Measurements from ENCODE around the gene XYLT1. TPM values are rescaled to one million over a fixed set of nuclear protein-coding genes. Genes with fewer than 3 reads are reported as not detected.

The XYLT1 gene
- total and polyA plus RNA-seq, 4 experiments from 2014 or later = 1.4 to 48.5 (median 24.5) TPM

DNA sequence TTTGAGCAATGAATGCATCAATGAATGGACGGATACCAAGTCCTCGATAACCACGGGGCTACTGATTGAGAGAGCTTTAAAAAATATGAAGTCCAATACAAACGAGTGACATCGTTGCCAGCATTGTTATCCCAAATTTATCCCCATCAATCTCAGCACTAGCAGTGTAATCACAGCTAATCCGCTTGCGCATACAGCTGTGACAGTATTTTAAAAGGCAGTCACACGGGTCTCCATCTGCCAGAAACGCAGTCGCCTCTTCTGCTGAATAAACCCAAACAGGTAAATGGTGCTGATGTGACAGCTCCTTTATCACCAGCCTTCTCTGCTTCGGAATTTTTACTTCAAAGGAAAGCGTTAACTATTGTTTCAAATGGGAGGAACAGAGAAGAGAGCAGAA is 311.1 kb downstream of the XYLT1 start:
- Histone ChIP-seq H3K27me3 (ENCODE audit: insufficient read depth, low read length) (no peaks in the 10 kb centered on the region), H3K27ac (ENCODE audit: low read depth, low read length) (no peak overlapping the region), H3K4me3 (ENCODE audit: low read length in 2 of 2) (no peak overlapping the region), H3K9me3 (ENCODE audit: control insufficient read depth in 1 of 2, low read length in 2 of 2) (no peaks in the 10 kb centered on the region), H3K4me1 (ENCODE audit: insufficient read depth, low read length) (no peaks in the 10 kb centered on the region), H3K36me3 (ENCODE audit: insufficient read depth, low read length) (no peaks in the 10 kb centered on the region)
- no peak for DNase-seq
- Mint-ChIP-seq H3K27me3 (no peaks in the 10 kb centered on the region), H3K4me3 (no peak overlapping the region), H3K36me3 (peaks cover 40 to 51% of the 10 kb centered on the region in 2 donors), H3K9me3 (no peaks in the 10 kb centered on the region), H3K27ac (no peak overlapping the region), H3K4me1 (peaks cover 0 to 6% (median 2%) of the 10 kb centered on the region in 4 donors)
- ChIA-PET POLR2A (ENCODE audit: partially characterized antibody) (no interaction called here), CTCF (ENCODE audit: partially characterized antibody) (interaction anchor here (1.0 to 1.6 kb wide), 2 partner anchors 11 to 420 kb away, joined by 3 to 6 read pairs; no protein-coding TSS in a partner anchor)
- intact Hi-C loops (cut with micrococcal nuclease) = no loop called here

DNA sequence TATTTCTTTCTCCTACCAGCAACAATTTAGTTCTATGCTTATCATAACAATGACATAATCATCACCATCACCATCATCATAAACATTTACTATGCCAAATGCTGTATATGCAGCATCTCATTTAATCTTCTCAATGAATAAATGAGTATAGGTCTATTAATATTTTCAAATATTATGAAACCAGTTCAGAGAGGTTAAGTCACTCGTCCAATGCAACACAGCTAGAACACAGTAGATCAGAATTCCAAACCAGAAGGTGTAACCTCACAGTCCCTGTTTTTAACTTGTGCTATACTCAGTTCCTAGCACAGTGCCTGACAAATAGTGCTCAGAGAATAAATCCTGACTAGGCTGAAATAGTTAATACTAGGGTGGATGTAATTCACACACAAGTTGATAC is 314.8 kb downstream of the XYLT1 start:
- CTCF ChIA-PET (ENCODE audit: partially characterized antibody) = no interaction called here

DNA sequence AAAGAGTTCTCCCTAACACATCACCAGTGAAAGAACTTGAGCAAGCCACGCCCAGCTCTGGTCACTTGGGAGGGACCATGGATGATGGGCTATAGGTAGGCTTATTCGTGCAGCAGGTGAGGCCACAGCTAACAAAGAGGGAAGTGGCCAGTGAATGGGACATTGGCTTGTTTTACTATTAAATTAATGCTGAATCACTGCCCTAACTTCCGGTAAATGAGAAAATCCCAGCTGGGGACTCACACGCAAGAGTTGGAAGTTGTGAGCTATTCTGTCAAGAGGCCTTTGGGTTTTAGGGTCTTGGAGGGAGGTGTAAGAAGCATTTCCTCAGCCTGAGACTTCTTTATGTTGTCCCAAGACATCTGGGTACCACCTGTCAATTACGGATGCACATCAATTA is 315.3 kb downstream of the XYLT1 start:
- CTCF ChIA-PET (ENCODE audit: partially characterized antibody) = no interaction called here
- intact Hi-C loops (cut with micrococcal nuclease) = no loop called here
- no peaks in the 10 kb centered on the region for H3K9me3 Mint-ChIP-seq

More for the DNA sequence above, 314.8 kb downstream of the XYLT1 start:
- Mint-ChIP-seq H3K9me3 (no peaks in the 10 kb centered on the region), H3K27ac (no peak overlapping the region), H3K36me3 (peaks cover 36 to 41% of the 10 kb centered on the region in 2 donors), H3K27me3 (no peaks in the 10 kb centered on the region), H3K4me1 (peaks cover 0 to 5% (median 2%) of the 10 kb centered on the region in 4 donors), H3K4me3 (no peak overlapping the region)
- Histone ChIP-seq H3K36me3 (ENCODE audit: insufficient read depth, low read length) (no peaks in the 10 kb centered on the region), H3K4me1 (ENCODE audit: insufficient read depth, low read length) (no peaks in the 10 kb centered on the region), H3K27ac (ENCODE audit: low read depth, low read length) (no peak overlapping the region), H3K4me3 (ENCODE audit: low read length in 2 of 2) (no peak overlapping the region), H3K27me3 (ENCODE audit: insufficient read depth, low read length) (no peaks in the 10 kb centered on the region), H3K9me3 (ENCODE audit: control insufficient read depth in 1 of 2, low read length in 2 of 2) (no peaks in the 10 kb centered on the region)
- no peak for DNase-seq
- intact Hi-C loops (cut with micrococcal nuclease) = no loop called here
- POLR2A ChIA-PET (ENCODE audit: partially characterized antibody) = no interaction called here

DNA sequence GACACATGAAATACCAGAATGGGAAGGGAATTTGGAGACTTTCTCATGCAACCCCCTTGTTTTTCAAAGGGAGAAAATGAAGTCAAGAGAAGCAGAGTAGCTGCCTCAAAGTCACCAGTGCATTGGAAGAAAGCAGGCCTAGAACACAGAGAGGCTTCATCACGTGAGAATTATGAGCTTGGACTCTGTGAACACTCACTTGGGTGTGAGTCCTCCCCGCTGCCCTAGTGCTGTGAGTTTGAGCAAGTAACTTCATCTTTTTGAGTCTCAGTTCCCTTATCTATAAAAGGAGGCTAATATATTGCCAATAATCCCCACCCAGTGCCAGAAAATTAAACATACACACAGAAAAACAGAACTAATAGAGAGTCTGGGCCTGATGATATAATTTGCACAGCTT is 315.8 kb downstream of the XYLT1 start:
- Histone ChIP-seq H3K4me3 (ENCODE audit: low read length in 2 of 2) (no peak overlapping the region), H3K27ac (ENCODE audit: low read depth, low read length) (no peak overlapping the region), H3K9me3 (ENCODE audit: control insufficient read depth in 1 of 2, low read length in 2 of 2) (no peaks in the 10 kb centered on the region), H3K27me3 (ENCODE audit: insufficient read depth, low read length) (no peaks in the 10 kb centered on the region), H3K4me1 (ENCODE audit: insufficient read depth, low read length) (no peaks in the 10 kb centered on the region), H3K36me3 (ENCODE audit: insufficient read depth, low read length) (no peaks in the 10 kb centered on the region)
- H3K27ac Mint-ChIP-seq = no peak overlapping the region
- intact Hi-C loops (cut with micrococcal nuclease) = no loop called here
- DNase-seq = no peak
- no peaks in the 10 kb centered on the region for H3K27me3 Mint-ChIP-seq
- POLR2A ChIA-PET (ENCODE audit: partially characterized antibody) = no interaction called here
- H3K4me3 Mint-ChIP-seq = no peak overlapping the region
- peaks cover 35 to 41% of the 10 kb centered on the region in 2 donors for H3K36me3 Mint-ChIP-seq
- no peaks in the 10 kb centered on the region for H3K9me3 Mint-ChIP-seq
- H3K4me1 Mint-ChIP-seq = peaks cover 0 to 5% (median 1%) of the 10 kb centered on the region in 4 donors
- CTCF ChIA-PET (ENCODE audit: partially characterized antibody) = no interaction called here

More for the DNA sequence above, 315.3 kb downstream of the XYLT1 start:
- Mint-ChIP-seq H3K4me3 (no peak overlapping the region), H3K27ac (no peak overlapping the region), H3K4me1 (peaks cover 0 to 5% (median 2%) of the 10 kb centered on the region in 4 donors), H3K27me3 (no peaks in the 10 kb centered on the region), H3K36me3 (peaks cover 37 to 45% of the 10 kb centered on the region in 2 donors)
- no peak for DNase-seq
- no peak overlapping the region for H3K27ac ChIP-seq (ENCODE audit: low read depth, low read length)
- no peak overlapping the region for H3K4me3 ChIP-seq (ENCODE audit: low read length in 2 of 2)
- H3K36me3 ChIP-seq (ENCODE audit: insufficient read depth, low read length) = no peaks in the 10 kb centered on the region
- H3K27me3 ChIP-seq (ENCODE audit: insufficient read depth, low read length) = no peaks in the 10 kb centered on the region
- H3K9me3 ChIP-seq (ENCODE audit: control insufficient read depth in 1 of 2, low read length in 2 of 2) = no peaks in the 10 kb centered on the region
- POLR2A ChIA-PET (ENCODE audit: partially characterized antibody) = no interaction called here
- H3K4me1 ChIP-seq (ENCODE audit: insufficient read depth, low read length) = no peaks in the 10 kb centered on the region

DNA sequence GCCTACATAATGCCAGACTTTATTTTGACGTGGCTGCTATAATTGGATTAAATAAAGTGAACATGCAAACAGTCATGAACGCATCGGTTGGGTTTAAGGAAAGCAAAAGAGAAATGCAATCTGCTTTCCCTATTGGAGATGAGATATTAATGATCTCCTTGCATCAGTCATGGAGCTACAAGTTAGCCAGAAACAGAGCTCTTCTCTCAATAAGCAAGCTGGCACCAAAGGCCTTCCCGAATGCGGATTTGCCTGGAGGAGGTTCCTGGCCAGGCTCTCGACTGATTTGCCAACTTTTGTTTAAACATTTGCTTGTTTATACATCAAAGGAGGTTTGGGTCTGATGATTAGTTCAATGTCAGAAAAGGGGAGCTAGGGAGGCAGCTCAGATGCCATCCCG is 318.4 kb downstream of the XYLT1 start:
- H3K9me3 Mint-ChIP-seq = no peaks in the 10 kb centered on the region
- ChIA-PET POLR2A (ENCODE audit: partially characterized antibody) (no interaction called here), CTCF (ENCODE audit: partially characterized antibody) (no interaction called here)
- peaks cover 18 to 25% of the 10 kb centered on the region in 2 donors for H3K36me3 Mint-ChIP-seq
- Histone ChIP-seq H3K4me3 (ENCODE audit: low read length in 2 of 2) (no peak overlapping the region), H3K4me1 (ENCODE audit: insufficient read depth, low read length) (no peaks in the 10 kb centered on the region), H3K27ac (ENCODE audit: low read depth, low read length) (no peak overlapping the region), H3K27me3 (ENCODE audit: insufficient read depth, low read length) (no peaks in the 10 kb centered on the region), H3K9me3 (ENCODE audit: control insufficient read depth in 1 of 2, low read length in 2 of 2) (no peaks in the 10 kb centered on the region), H3K36me3 (ENCODE audit: insufficient read depth, low read length) (no peaks in the 10 kb centered on the region)
- no peaks in the 10 kb centered on the region for H3K27me3 Mint-ChIP-seq
- intact Hi-C loops (cut with micrococcal nuclease) = no loop called here
- H3K27ac Mint-ChIP-seq = no peak overlapping the region
- peaks cover 0 to 2% (median 0%) of the 10 kb centered on the region in 4 donors for H3K4me1 Mint-ChIP-seq
- DNase-seq = no peak
- H3K4me3 Mint-ChIP-seq = no peak overlapping the region

DNA sequence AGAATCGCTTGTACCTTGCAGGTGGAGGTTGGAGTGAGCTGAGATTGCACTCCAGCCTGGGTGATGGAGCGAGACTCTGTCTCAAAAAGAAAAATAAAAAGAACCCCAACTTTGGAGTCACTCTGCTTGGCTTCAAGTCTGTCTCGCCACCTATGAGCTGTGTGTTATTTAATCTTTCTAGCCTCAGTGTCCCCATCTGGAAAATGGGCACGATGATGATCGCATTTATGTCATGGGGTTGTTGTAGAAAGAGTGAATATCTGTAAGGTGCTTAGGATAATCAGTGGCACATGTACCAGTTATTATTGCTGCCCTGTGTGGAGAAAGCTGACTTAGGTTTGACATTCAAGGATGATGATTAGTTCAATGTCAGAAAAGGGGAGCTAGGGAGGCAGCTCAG is 319.4 kb downstream of the XYLT1 start:
- CTCF ChIA-PET (ENCODE audit: partially characterized antibody) = no interaction called here
- no peak overlapping the region for H3K4me3 Mint-ChIP-seq

DNA sequence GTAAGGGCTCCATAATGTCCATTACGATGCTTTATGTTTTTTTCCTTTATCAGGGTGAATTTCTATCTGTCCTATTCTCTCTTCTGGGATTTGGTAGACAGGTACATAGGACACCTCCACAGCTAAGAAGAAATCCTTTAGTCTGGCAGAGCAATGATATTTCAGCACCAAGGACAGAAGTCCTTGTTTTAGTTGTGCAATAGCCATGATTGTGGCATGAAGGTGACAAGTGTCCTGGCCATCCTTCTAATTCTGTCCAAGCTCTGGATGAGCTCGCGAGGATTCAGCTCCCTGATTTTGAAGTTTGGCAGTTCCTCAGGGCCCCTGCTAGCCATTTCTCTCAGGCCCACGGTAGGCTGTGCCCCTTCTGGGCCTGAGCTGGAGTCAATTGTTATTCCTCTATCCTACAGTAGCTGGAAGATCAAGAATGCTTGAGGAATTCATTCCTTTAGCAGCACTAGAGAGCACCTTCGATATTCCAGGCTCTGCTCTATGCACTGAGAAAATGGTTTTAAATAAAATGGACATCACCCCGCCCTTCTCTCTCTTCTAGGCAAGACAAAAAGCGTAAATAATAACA is 320.8 kb downstream of the XYLT1 start:
- POLR2A ChIA-PET (ENCODE audit: partially characterized antibody) = no interaction called here

More for the DNA sequence above, 319.4 kb downstream of the XYLT1 start:
- no peaks in the 10 kb centered on the region for H3K9me3 ChIP-seq (ENCODE audit: control insufficient read depth in 1 of 2, low read length in 2 of 2)
- Mint-ChIP-seq H3K27ac (no peak overlapping the region), H3K27me3 (no peaks in the 10 kb centered on the region), H3K9me3 (no peaks in the 10 kb centered on the region), H3K4me1 (peaks cover 0 to 4% (median 3%) of the 10 kb centered on the region in 4 donors), H3K36me3 (peaks cover 15 to 20% of the 10 kb centered on the region in 2 donors)
- no peaks in the 10 kb centered on the region for H3K4me1 ChIP-seq (ENCODE audit: insufficient read depth, low read length)
- no peaks in the 10 kb centered on the region for H3K36me3 ChIP-seq (ENCODE audit: insufficient read depth, low read length)
- intact Hi-C loops (cut with micrococcal nuclease) = no loop called here
- H3K27me3 ChIP-seq (ENCODE audit: insufficient read depth, low read length) = no peaks in the 10 kb centered on the region
- no peak overlapping the region for H3K27ac ChIP-seq (ENCODE audit: low read depth, low read length)
- POLR2A ChIA-PET (ENCODE audit: partially characterized antibody) = no interaction called here
- no peak for DNase-seq
- no peak overlapping the region for H3K4me3 ChIP-seq (ENCODE audit: low read length in 2 of 2)

More for the DNA sequence above, 320.8 kb downstream of the XYLT1 start:
- Mint-ChIP-seq H3K9me3 (no peaks in the 10 kb centered on the region), H3K4me3 (no peak overlapping the region), H3K4me1 (peaks cover 0 to 9% (median 5%) of the 10 kb centered on the region in 4 donors), H3K36me3 (peaks cover 11 to 13% of the 10 kb centered on the region in 2 donors), H3K27ac (no peak overlapping the region), H3K27me3 (no peaks in the 10 kb centered on the region)
- Histone ChIP-seq H3K27ac (ENCODE audit: low read depth, low read length) (no peak overlapping the region), H3K27me3 (ENCODE audit: insufficient read depth, low read length) (no peaks in the 10 kb centered on the region), H3K4me3 (ENCODE audit: low read length in 2 of 2) (no peak overlapping the region), H3K4me1 (ENCODE audit: insufficient read depth, low read length) (no peaks in the 10 kb centered on the region), H3K9me3 (ENCODE audit: control insufficient read depth in 1 of 2, low read length in 2 of 2) (no peaks in the 10 kb centered on the region), H3K36me3 (ENCODE audit: insufficient read depth, low read length) (no peaks in the 10 kb centered on the region)
- intact Hi-C loops (cut with micrococcal nuclease) = no loop called here
- no peak for DNase-seq
- CTCF ChIA-PET (ENCODE audit: partially characterized antibody) = no interaction called here
